Central memory CD8-positive, alpha-beta T cell (primary cell): ENCODE data around the gene ARHGAP19.
A peak's percentile ranks its signal among the peaks of the same experiment; 100 is the strongest.

ENCODE experiments used
- ATAC-seq: fragments of 150-1000 bp; cut with Tn5 transposase; replicated peaks from 2 replicates; pipeline ENCODE4 v1.10.0; 2022; ENCODE audit warnings: mild to moderate bottlenecking, moderate FRiP score, moderate number of reproducible peaks; ENCODE audit not compliant: poor library complexity, severe bottlenecking; ENCODE audit errors: extremely low read depth
- DNase-seq, 2 donors: peaks; one replicate each; pipeline ENCODE4 v3.0.0; 2021; ENCODE audit warnings: low spot score in 2 of 2
- H3K27ac Mint-ChIP-seq: one replicate; pipeline ENCODE4 v1.8.0; 2022; ENCODE audit warnings: low read depth, mild to moderate bottlenecking, moderate library complexity, mixed read lengths
- H3K27me3 Mint-ChIP-seq: one replicate; pipeline ENCODE4 v1.8.0; 2022; ENCODE audit warnings: mixed read lengths
- H3K36me3 Mint-ChIP-seq: one replicate; pipeline ENCODE4 v1.8.0; 2022; ENCODE audit warnings: mild to moderate bottlenecking, moderate library complexity, mixed read lengths; ENCODE audit not compliant: insufficient read depth
- H3K4me1 Mint-ChIP-seq: one replicate; pipeline ENCODE4 v1.8.0; 2022; ENCODE audit warnings: mixed read lengths
- H3K4me3 Mint-ChIP-seq: one replicate; pipeline ENCODE4 v1.8.0; 2022; ENCODE audit warnings: mild to moderate bottlenecking, moderate library complexity, mixed read lengths
- H3K9me3 Mint-ChIP-seq: one replicate; pipeline ENCODE4 v1.8.0; 2022; ENCODE audit warnings: mixed read lengths

Gene ARHGAP19

GRCh38 chr10:97186911-97187310 is 105.5 kb downstream of the ARHGAP19 start:
- no peaks in the 10 kb centered on the region for H3K36me3 Mint-ChIP-seq
- peaks cover 92% of the 10 kb centered on the region for H3K27me3 Mint-ChIP-seq
- DNase-seq (no peak), ATAC-seq (no peak)
- no peak overlapping the region for H3K4me3 Mint-ChIP-seq
- H3K9me3 Mint-ChIP-seq: no peaks in the 10 kb centered on the region
- peaks cover 12% of the 10 kb centered on the region for H3K4me1 Mint-ChIP-seq
- H3K27ac Mint-ChIP-seq: no peak overlapping the region

GRCh38 chr10:97185326-97186058 is 106.9 kb downstream of the ARHGAP19 start, which contains the start of gene SLIT1:
Gene SLIT1 (minus strand): TSS chr10:97185959. CDS start chr10:97185674, 285 bp downstream.
- H3K4me3 Mint-ChIP-seq: peak within 1 kb of the TSS; percentile 66
- ATAC-seq: no peak
- no peak within 1 kb of the TSS for H3K27ac Mint-ChIP-seq
- DNase-seq: no peak
- no peaks in the 10 kb centered on the region for H3K36me3 Mint-ChIP-seq
- H3K4me1 Mint-ChIP-seq: peaks cover 12% of the 10 kb centered on the region
- no peaks in the 10 kb centered on the region for H3K9me3 Mint-ChIP-seq
- peaks cover 83% of the 10 kb centered on the region for H3K27me3 Mint-ChIP-seq

DNA sequence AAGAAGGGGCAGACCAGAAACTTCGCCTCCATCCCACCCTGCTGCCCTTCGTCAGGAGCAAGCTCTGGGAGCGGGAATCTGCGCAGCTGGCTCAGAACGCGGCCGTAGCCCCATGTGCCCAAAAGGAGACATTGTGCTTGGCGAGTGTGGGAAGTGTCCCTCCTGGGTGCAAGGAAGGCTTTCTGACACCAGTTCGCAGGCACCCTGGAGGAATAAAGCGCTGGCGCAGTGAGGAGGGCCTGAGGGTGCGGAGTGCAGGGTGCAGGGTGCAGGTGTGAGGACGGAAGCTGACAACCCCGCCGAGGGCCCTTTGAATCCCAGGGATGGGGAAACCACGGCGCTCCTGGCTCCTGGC is 107.5 kb downstream of the ARHGAP19 start:
- Mint-ChIP-seq H3K4me1 (peaks cover 12% of the 10 kb centered on the region), H3K27ac (no peak overlapping the region), H3K36me3 (no peaks in the 10 kb centered on the region), H3K9me3 (no peaks in the 10 kb centered on the region), H3K27me3 (peaks cover 83% of the 10 kb centered on the region), H3K4me3 (peak overlapping the region; percentile 66)
- ATAC-seq (no peak), DNase-seq (no peak)

- no peaks in the 10 kb centered on the region for H3K36me3 Mint-ChIP-seq
- H3K27me3 Mint-ChIP-seq: peaks cover 70% of the 10 kb centered on the region
- H3K4me1 Mint-ChIP-seq: peaks cover 12% of the 10 kb centered on the region
- H3K27ac Mint-ChIP-seq: no peak overlapping the region
- no peak overlapping the region for H3K4me3 Mint-ChIP-seq
- DNase-seq (no peak), ATAC-seq (no peak)
- H3K9me3 Mint-ChIP-seq: no peaks in the 10 kb centered on the region
Measured at GRCh38 chr10:97183314-97183713, 109.1 kb downstream of the ARHGAP19 start.

DNA sequence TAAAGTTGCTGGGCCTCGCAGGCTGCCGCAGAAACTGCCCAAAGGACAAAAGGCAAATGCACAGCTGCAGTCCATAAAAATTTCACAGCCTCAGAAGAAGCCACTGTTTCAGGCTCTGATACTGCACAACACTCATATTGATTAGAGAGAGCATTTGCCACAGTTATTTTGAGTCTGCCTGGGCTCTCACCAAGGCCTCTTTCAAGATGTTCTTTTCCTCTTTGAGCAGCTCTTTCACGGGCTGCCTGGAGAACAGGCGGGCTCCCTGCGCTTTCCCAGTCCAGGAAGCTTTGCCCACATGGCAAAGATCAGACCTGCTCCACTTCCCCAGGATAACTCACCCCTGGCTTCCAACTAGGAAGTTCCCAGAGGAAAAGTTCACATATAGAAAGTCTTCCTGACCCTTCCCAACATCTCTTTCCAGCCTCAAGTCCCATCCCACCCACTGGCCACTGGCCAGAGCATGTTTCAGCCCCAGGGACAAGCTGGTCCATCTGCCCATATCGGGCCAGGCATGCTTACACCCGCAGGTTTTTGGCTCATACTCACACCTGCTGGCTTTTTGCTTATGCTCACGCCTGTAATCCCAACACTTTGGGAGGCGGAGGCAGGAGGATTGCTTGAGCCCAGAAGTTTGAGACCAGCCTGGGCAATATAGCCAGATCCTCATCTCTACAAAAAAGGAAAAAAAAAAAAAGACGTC is 110.0 kb downstream of the ARHGAP19 start:
- DNase-seq: no peak
- H3K36me3 Mint-ChIP-seq: no peaks in the 10 kb centered on the region
- ATAC-seq: no peak
- H3K4me1 Mint-ChIP-seq: peaks cover 12% of the 10 kb centered on the region
- H3K27ac Mint-ChIP-seq: no peak overlapping the region
- no peaks in the 10 kb centered on the region for H3K9me3 Mint-ChIP-seq
- peaks cover 63% of the 10 kb centered on the region for H3K27me3 Mint-ChIP-seq
- H3K4me3 Mint-ChIP-seq: no peak overlapping the region

- H3K27ac Mint-ChIP-seq: no peak overlapping the region
- ATAC-seq (no peak), DNase-seq (no peak)
- peaks cover 6% of the 10 kb centered on the region for H3K4me1 Mint-ChIP-seq
- no peak overlapping the region for H3K4me3 Mint-ChIP-seq
- H3K27me3 Mint-ChIP-seq: peaks cover 50% of the 10 kb centered on the region
- no peaks in the 10 kb centered on the region for H3K36me3 Mint-ChIP-seq
- H3K9me3 Mint-ChIP-seq: no peaks in the 10 kb centered on the region
Measured at GRCh38 chr10:97180986-97181385, 111.5 kb downstream of the ARHGAP19 start.

GRCh38 chr10:97180363-97180755 is 112.1 kb downstream of the ARHGAP19 start:
- H3K36me3 Mint-ChIP-seq: no peaks in the 10 kb centered on the region

DNA sequence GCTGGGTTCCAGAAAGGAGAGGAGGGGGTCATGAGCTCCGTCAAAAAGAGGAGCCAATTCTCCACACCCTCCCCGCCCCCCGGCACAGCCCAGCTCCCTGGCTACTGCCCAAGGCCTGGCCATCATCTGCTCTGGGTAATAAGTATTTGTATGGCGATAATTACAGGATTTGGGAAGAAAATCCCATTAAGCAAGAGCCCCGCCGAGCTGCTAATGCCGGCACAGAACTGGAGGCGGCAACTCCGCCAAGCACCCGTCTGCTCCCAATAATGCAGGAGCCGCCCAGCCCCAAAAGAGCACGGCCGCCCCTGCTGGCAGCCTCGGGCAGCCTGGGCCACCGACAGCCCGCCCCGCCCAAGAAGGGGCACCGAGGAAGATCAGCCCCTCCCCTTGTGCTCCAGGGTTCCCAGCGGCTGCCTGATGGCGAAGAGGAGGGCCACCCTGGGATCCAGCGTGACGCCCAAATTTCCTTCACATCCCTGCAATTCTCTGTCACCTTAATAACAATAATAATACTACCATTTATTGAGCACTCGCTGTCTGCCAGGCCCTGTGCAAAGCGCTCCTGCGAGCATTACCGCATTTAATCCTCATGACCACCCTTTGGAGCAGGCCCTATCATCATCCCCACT is 112.6 kb downstream of the ARHGAP19 start:
- H3K9me3 Mint-ChIP-seq: no peaks in the 10 kb centered on the region
- no peak for ATAC-seq
- H3K27ac Mint-ChIP-seq: no peak overlapping the region
- no peak for DNase-seq
- no peaks in the 10 kb centered on the region for H3K36me3 Mint-ChIP-seq
- peaks cover 48% of the 10 kb centered on the region for H3K27me3 Mint-ChIP-seq
- no peak overlapping the region for H3K4me3 Mint-ChIP-seq
- peaks cover 2% of the 10 kb centered on the region for H3K4me1 Mint-ChIP-seq

More at GRCh38 chr10:97180363-97180755, 112.1 kb downstream of the ARHGAP19 start:
- ATAC-seq (no peak), DNase-seq (no peak)
- Mint-ChIP-seq H3K27me3 (peaks cover 53% of the 10 kb centered on the region), H3K27ac (no peak overlapping the region), H3K4me1 (peaks cover 6% of the 10 kb centered on the region), H3K4me3 (no peak overlapping the region), H3K9me3 (no peaks in the 10 kb centered on the region)

DNA sequence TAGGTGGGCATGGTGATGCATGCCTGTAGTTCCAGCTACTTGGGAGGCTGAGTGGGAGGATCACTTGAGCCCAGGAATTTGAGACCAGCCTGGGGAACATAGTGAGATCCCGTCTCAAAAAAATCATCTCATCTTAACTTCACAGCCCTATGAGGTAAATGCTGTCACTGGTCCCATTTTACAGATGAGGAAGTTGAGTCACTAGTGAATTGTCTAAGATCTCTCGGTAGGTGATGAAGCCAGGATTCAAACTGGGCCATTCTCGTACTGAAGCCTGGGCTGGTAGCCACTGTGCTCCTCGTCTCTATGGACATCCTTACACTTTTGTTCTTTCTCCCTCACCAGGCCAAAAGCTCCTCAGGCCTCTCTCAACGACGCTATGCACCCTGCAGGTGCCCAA is 113.1 kb downstream of the ARHGAP19 start:
- no peak for ATAC-seq
- H3K27me3 Mint-ChIP-seq: peaks cover 42% of the 10 kb centered on the region
- H3K4me3 Mint-ChIP-seq: no peak overlapping the region
- H3K36me3 Mint-ChIP-seq: no peaks in the 10 kb centered on the region
- DNase-seq: no peak
- H3K4me1 Mint-ChIP-seq: no peaks in the 10 kb centered on the region
- H3K27ac Mint-ChIP-seq: no peak overlapping the region
- H3K9me3 Mint-ChIP-seq: no peaks in the 10 kb centered on the region

DNA sequence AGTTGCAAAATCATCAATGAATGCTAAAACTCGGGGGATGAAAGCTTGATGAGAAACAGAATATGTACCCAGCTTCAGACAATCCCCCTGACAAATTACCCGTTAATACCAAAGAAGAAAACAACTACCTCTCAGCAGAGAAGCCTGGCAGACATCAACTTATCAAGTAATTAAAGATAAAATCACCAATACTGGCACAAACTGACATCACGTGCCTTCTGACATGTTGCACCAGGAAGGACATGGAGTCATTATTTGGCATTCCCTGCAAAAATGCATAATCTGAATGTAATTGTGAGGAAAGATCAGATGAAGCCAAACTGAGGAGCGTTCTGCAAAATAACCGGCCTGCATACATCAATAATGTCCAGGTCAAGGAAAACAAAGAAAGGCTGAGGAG is 114.4 kb downstream of the ARHGAP19 start:
- H3K27me3 Mint-ChIP-seq: peaks cover 30% of the 10 kb centered on the region
- DNase-seq (no peak), ATAC-seq (no peak)
- no peaks in the 10 kb centered on the region for H3K36me3 Mint-ChIP-seq
- H3K9me3 Mint-ChIP-seq: no peaks in the 10 kb centered on the region
- H3K4me3 Mint-ChIP-seq: no peak overlapping the region
- no peaks in the 10 kb centered on the region for H3K4me1 Mint-ChIP-seq
- no peak overlapping the region for H3K27ac Mint-ChIP-seq

- no peak for ATAC-seq
- Mint-ChIP-seq H3K27ac (no peak overlapping the region), H3K36me3 (no peaks in the 10 kb centered on the region), H3K4me1 (no peaks in the 10 kb centered on the region), H3K4me3 (no peak overlapping the region), H3K27me3 (peaks cover 35% of the 10 kb centered on the region), H3K9me3 (no peaks in the 10 kb centered on the region)
- DNase-seq: no peak
Measured at GRCh38 chr10:97176226-97176625, 116.2 kb downstream of the ARHGAP19 start.

DNA sequence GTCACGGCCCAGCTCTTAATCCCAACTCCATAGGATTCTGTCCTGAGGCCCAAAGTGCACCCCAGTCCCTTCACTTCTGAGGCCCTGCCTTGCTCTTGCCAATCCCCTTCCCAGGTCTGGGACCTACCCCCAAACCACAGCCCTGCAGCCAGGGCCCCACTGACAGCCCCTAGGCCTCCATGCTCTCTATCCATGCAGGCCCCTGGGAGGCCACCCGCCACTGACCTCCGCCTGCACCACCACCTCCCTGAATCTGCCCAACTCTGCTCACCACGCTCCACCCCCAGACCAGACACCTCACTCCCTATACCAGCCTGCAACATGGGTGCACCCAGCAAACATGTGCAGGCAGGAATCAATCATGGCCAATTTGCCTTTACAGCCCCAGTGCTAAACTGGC is 116.9 kb downstream of the ARHGAP19 start:
- Mint-ChIP-seq H3K4me1 (no peaks in the 10 kb centered on the region), H3K4me3 (no peak overlapping the region), H3K9me3 (no peaks in the 10 kb centered on the region), H3K27ac (no peak overlapping the region), H3K36me3 (no peaks in the 10 kb centered on the region), H3K27me3 (peaks cover 37% of the 10 kb centered on the region)
- DNase-seq (no peak), ATAC-seq (no peak)

GRCh38 chr10:97174941-97175340 is 117.5 kb downstream of the ARHGAP19 start:
- ATAC-seq (no peak), DNase-seq (no peak)
- Mint-ChIP-seq H3K36me3 (no peaks in the 10 kb centered on the region), H3K27ac (no peak overlapping the region), H3K9me3 (no peaks in the 10 kb centered on the region), H3K4me1 (no peaks in the 10 kb centered on the region), H3K27me3 (peaks cover 37% of the 10 kb centered on the region), H3K4me3 (no peak overlapping the region)
